ENCODE results near the gene TTC17.

GRCh38 chr11:43393765-43394355 is 35.1 kb downstream of the TTC17 start:
- no peak for TF ChIP-seq CTCF (conservative IDR thresholded peaks at IDR 0.05; ENCODE audit: low read length)
- TF ChIP-seq EZH2phosphoT487 (IDR thresholded peaks at IDR 0.05; ENCODE audit: borderline replicate concordance): no peak

All from Loucy (cell line).